Neural cell (in vitro differentiated cells): ENCODE results near the gene HBG1.

ENCODE experiments used
- CTCF ChIP-seq: fragments of 450-650 bp; IDR thresholded peaks from 2 replicates; pipeline ENCODE4 v1.5.1; 2014; ENCODE audit warnings: antibody characterized with exemption, mild to moderate bottlenecking, moderate library complexity; ENCODE audit not compliant: poor library complexity, severe bottlenecking
- EP300 ChIP-seq: fragments of 450-650 bp; conservative IDR thresholded peaks from 2 replicates; pipeline ENCODE4 v1.6.1; 2014; ENCODE audit warnings: antibody characterized with exemption, mild to moderate bottlenecking, moderate library complexity; ENCODE audit not compliant: poor library complexity, severe bottlenecking
- EZH2 ChIP-seq: fragments of 200-600, 300-800 bp; shearing (Covaris generic), sonication (generic); IDR thresholded peaks from 2 replicates; pipeline ENCODE4 v1.6.1; 2014; ENCODE audit warnings: antibody characterized with exemption, low read length, borderline replicate concordance, mild to moderate bottlenecking; ENCODE audit not compliant: insufficient read depth, poor library complexity, severe bottlenecking
- POLR2AphosphoS5 ChIP-seq: IDR thresholded peaks from 2 replicates; pipeline ENCODE4 v1.6.1; 2012
- RAD21 ChIP-seq: fragments of 450-650 bp; conservative IDR thresholded peaks from 2 replicates; pipeline ENCODE4 v1.6.1; 2014; ENCODE audit warnings: antibody characterized with exemption, mild to moderate bottlenecking, moderate library complexity
- REST ChIP-seq: IDR thresholded peaks from 2 replicates; pipeline ENCODE4 v1.6.1; 2012; ENCODE audit warnings: borderline replicate concordance
- SMC3 ChIP-seq: fragments of 450-650 bp; conservative IDR thresholded peaks from 2 replicates; pipeline ENCODE4 v1.6.1; 2014; ENCODE audit warnings: antibody characterized with exemption, mild to moderate bottlenecking, moderate library complexity; ENCODE audit not compliant: poor library complexity
- TAF1 ChIP-seq: IDR thresholded peaks from 2 replicates; pipeline ENCODE4 v1.6.1; 2012; ENCODE audit warnings: low read depth

- TF ChIP-seq EZH2: no peak
- TF ChIP-seq CTCF: no peak
- TF ChIP-seq POLR2AphosphoS5: no peak
- TF ChIP-seq TAF1: no peak
- no peak for TF ChIP-seq EP300
- TF ChIP-seq REST: no peak
- no peak for TF ChIP-seq RAD21
- TF ChIP-seq SMC3: no peak
These were observed 36.2 kb upstream of the HBG1 start for GRCh38 chr11:5285703-5286340.
